NB4 (cell line): Measurements from ENCODE around the gene SSTR4.
A peak's percentile ranks its signal among the peaks of the same experiment; 100 is the strongest.

Source experiments
- DNase-seq: peaks from one replicate; pipeline ENCODE4 v3.0.0; 2010; ENCODE audit warnings: low read depth
- H3K4me3 ChIP-seq: one replicate; pipeline ENCODE4 v1.5.1; 2011; ENCODE audit warnings: mild to moderate bottlenecking, low read depth, low read length, moderate library complexity
- MYC ChIP-seq: IDR thresholded peaks from 2 replicates; pipeline ENCODE4 v1.6.1; 2011; ENCODE audit warnings: low read depth, low read length
- POLR2A ChIP-seq: IDR thresholded peaks from 2 replicates; pipeline ENCODE4 v1.6.1; 2011; ENCODE audit warnings: mild to moderate bottlenecking; ENCODE audit not compliant: insufficient read length; ENCODE audit errors: extremely low read depth
- TF ChIP-seq, protein P1 (sequence below): IDR thresholded peaks from one replicate; pipeline ENCODE4 v1.5.1; 2012; ENCODE audit warnings: low read depth, low read length
- TF ChIP-seq, protein P2 (sequence below): IDR thresholded peaks from 2 replicates; pipeline ENCODE4 v1.6.1; 2011; ENCODE audit warnings: low read depth, low read length

The SSTR4 gene

DNA sequence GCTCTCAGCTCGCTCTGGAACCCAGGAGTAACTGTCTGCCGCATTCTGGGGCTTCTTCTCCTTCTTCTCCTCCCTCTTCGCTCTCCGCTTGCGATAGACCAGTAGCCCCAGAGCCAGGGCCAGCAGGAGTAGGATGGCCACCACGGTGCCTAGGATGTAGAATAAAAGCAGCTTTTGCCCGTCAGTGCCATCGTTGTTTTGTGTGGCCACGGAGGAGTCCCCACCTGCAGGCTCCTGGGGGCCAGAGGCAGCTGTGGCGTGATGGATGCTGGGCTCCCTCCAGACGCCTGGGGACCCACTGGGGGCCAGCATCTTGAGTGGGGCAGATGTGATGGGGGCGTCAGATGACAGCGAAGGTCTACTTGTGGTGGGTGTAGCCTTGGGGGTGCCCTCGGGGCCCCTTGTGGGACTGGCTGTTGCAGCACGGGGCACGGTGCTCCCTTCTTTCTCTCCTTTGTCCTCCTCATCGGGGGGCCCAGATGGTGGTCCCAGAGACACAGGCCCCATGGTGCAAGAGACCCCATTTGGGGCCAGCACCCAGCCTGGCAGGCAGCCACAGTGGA is 49.3 kb downstream of the SSTR4 start:
- TF ChIP-seq POLR2A (no peak), MYC (no peak)
- TF ChIP-seq, protein P1, sequence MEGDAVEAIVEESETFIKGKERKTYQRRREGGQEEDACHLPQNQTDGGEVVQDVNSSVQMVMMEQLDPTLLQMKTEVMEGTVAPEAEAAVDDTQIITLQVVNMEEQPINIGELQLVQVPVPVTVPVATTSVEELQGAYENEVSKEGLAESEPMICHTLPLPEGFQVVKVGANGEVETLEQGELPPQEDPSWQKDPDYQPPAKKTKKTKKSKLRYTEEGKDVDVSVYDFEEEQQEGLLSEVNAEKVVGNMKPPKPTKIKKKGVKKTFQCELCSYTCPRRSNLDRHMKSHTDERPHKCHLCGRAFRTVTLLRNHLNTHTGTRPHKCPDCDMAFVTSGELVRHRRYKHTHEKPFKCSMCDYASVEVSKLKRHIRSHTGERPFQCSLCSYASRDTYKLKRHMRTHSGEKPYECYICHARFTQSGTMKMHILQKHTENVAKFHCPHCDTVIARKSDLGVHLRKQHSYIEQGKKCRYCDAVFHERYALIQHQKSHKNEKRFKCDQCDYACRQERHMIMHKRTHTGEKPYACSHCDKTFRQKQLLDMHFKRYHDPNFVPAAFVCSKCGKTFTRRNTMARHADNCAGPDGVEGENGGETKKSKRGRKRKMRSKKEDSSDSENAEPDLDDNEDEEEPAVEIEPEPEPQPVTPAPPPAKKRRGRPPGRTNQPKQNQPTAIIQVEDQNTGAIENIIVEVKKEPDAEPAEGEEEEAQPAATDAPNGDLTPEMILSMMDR: no peak
- TF ChIP-seq, protein P2, sequence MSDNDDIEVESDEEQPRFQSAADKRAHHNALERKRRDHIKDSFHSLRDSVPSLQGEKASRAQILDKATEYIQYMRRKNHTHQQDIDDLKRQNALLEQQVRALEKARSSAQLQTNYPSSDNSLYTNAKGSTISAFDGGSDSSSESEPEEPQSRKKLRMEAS: no peak
- no peak for DNase-seq
- peak overlapping the region; percentile 39 for H3K4me3 ChIP-seq

DNA sequence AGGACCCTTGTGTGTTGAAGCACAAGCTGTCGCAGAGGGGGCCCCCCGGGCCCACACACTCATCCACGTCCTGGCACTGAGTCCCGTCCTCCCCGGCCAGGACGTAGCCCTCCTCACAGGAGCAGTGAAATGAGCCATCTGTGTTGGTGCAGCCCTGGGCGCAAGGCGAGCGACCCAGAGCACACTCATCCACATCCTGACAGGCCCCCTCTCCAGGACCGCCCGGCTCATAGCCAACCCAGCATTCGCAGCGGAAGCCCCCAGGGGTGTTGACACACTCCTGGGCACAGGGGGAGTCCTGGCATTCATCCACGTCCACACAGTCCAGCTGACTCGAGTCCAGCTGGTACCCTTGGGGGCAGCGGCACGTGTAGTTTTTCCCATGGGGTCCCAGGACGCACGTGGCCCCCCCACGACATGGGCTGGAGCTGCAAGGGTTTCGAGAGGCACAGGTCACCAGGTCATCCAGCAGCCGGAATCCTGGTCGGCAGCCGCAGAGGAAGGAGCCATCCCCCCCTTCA is 49.8 kb downstream of the SSTR4 start:
- no peak for DNase-seq
- H3K4me3 ChIP-seq: no peak overlapping the region
- TF ChIP-seq MYC: no peak
- TF ChIP-seq, protein P1: no peak
- TF ChIP-seq, protein P2: 0 out of 2 replicates have a peak, but pooled peaks have one; percentile 22

DNA sequence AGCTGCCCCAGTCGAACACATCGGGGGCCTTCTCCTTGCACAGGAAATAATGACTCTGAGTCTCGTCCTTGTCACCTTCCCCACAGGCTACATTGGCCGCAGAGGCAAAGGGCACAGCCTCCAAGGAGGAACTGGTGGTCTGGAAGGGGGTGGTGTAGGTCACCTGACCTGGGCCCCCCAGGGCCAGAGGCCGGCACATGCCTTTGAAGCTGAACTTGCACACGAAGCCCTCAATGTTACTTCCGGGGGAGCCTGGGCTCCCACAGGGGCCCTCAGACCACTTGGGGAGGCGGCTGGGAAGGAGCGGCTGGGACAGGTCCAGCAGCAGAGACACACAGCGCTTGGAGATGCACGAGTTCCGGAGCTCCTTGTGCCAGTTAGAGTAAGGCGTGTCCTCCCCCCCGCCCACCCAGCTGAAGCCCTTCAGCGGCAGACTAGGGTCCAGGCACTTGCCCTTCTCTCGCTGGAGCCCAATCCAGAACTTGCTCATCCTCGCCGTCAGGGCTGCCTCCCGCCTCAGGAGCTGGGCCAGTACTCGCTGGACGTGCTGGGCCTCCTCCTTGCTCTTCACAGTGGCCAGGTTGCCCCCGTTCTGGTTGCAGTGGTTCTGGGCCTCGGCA is 50.4 kb downstream of the SSTR4 start:
- DNase-seq: peak; percentile 59
- no peak for TF ChIP-seq MYC
- no peak for TF ChIP-seq POLR2A
- TF ChIP-seq, protein P2: peak; percentile 66
- peak overlapping the region; percentile 48 for H3K4me3 ChIP-seq

DNA sequence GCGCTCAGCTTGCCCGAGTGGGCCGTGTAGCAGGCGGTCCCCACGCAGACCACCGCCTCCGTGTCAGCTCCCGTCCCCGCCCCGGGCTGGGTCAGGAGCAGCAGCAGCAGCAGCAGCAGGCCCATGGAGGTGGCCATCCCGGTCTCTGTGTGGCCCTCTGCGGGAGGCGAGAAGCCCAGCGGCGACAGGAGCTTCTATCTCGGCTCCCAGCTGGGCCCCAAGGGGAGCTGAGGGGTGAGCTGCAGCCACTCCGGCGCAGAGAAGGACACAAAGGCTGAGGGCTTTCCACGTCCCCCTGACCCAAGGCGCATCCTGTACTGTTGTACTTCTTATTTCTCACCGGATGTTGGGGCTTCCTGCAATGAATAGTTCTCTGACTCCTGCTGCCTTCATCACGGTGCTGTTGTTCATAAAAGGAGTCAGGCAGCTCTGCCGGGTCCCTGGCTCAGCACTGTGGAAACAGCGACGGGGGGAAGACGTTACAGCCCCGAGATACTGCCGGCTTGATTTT is 51.0 kb downstream of the SSTR4 start, which contains the start of gene CD93:
Gene CD93 (minus strand): TSS at position 269 of the 511 bp plus-strand sequence. CDS start 132 bp downstream, at position 137.
- DNase-seq: peak; percentile 86
- TF ChIP-seq, protein P2: peak; percentile 60; the same call in 1 of the 2 replicates
- TF ChIP-seq, protein P1: no peak
- peak; percentile 69; the same call in 1 of the 2 replicates for TF ChIP-seq MYC
- peak; percentile 52 for TF ChIP-seq POLR2A

DNA sequence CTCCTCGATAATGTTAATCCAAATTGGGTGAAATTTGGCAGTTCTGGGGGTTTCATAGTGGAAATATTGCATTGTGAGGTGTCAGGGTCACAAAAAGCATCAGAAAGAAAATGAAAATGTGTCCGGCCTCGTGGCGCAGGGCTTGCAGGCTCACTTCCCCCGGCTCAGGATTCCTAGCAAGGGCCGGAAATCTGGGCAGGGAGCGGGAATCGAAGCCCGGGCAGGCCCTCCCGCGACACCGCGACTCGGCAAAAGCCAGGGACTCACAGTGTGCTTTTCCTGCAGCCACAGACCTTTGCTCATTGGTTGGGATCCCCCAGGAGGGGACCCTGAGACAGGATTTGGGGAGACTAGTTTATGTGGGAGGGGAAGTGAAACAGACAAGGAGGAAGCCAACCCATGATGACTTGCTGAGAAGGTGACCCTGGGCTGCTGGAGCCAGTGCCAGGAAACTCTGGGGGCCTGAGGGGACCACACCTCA is 51.9 kb downstream of the SSTR4 start:
- H3K4me3 ChIP-seq: peak overlapping the region; percentile 48
- DNase-seq: peak; percentile 70
- no peak for TF ChIP-seq POLR2A
- TF ChIP-seq, protein P2: no peak
- TF ChIP-seq, protein P1: no peak
- TF ChIP-seq MYC: no peak

More for the DNA sequence above, 51.0 kb downstream of the SSTR4 start, which contains the start of gene CD93:
- peak within 1 kb of the TSS; percentile 48 for H3K4me3 ChIP-seq
